ES-I3 (cell line): ENCODE measurements around the gene MAPKAP1.

Experiments used
- H3K36me3 ChIP-seq: 2 replicates; pipeline ENCODE4 v1.6.1; 2013; ENCODE audit warnings: mild to moderate bottlenecking, low read length, control low read depth, moderate library complexity; ENCODE audit not compliant: insufficient read depth
- H3K4me1 ChIP-seq: 2 replicates; pipeline ENCODE4 v1.6.1; 2013; ENCODE audit warnings: mild to moderate bottlenecking, control low read depth, low read length; ENCODE audit not compliant: insufficient read depth
- H3K9ac ChIP-seq: 2 replicates; pipeline ENCODE4 v1.6.1; 2013; ENCODE audit warnings: low read depth, mild to moderate bottlenecking, low read length, moderate library complexity
- H3K9me3 ChIP-seq: 2 replicates; pipeline ENCODE4 v1.6.1; 2013; ENCODE audit warnings: mild to moderate bottlenecking, low read length, moderate library complexity; ENCODE audit not compliant: control insufficient read depth, insufficient read depth

The MAPKAP1 gene

DNA sequence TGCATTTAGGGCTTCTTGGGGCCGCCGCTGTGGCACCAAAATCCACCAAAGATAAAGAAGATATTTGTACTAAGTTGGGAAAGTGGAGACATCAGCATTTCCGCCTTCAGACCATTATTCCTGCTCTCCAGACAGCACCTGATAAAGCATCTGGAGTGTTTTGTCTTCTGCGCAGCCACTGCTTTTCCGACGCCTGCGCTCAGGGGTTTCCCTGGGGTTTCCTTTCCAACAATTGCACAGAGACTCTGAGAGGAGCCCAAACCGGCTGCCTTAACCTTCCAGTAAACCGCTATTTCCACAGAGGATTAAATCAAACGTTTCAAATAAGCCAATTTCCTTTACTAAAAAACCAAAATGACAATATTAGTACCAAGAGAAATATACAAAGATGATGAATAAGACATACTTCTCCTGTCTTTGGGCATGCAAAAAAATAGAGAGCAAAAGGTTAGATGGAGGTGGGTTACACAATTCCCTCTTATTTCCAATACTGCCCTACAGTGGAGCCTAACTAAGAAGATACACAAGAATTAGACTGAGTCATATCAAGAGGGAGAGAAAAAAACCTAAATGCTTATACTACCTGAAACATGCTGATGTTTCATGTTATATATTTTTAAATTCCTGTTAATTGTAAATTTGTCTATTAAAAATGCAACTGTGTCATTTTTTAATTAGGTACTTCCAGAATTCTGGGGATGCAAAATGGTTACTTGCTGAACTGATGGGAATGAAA is 98.4 kb downstream of the MAPKAP1 start:
- no peak overlapping the region for H3K9ac ChIP-seq
- peaks cover 21% of the 10 kb centered on the region; the same call in 1 of the 2 replicates for H3K4me1 ChIP-seq
- no peaks in the 10 kb centered on the region for H3K36me3 ChIP-seq
- no peaks in the 10 kb centered on the region for H3K9me3 ChIP-seq

DNA sequence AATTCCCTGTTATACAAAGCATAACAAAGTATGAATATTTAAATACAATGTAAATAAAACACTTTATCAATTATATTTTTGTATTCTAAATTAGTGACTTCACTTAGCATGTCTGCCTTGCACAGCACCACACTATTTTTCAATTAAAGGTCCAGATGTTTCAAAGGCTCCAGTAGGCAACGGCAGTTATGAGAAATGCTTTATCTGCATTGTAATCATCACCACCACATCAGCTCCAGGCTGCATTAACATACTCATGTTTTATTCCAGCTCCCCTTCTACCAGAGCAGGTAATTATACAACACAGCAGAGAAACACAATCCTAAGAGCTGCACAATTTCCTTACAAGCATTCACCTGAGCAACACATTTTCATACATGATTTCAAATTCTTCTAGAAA is 102.8 kb downstream of the MAPKAP1 start:
- peaks cover 16% of the 10 kb centered on the region; the same call in 1 of the 2 replicates for H3K4me1 ChIP-seq
- H3K9ac ChIP-seq: no peak overlapping the region

GRCh38 chr9:125603478-125604021 is 103.5 kb downstream of the MAPKAP1 start:
- Histone ChIP-seq H3K36me3 (no peaks in the 10 kb centered on the region), H3K9me3 (no peaks in the 10 kb centered on the region), H3K4me1 (peaks cover 13% of the 10 kb centered on the region; the same call in 1 of the 2 replicates), H3K9ac (no peak overlapping the region)

More for the DNA sequence above, 102.8 kb downstream of the MAPKAP1 start:
- Histone ChIP-seq H3K36me3 (no peaks in the 10 kb centered on the region), H3K9me3 (no peaks in the 10 kb centered on the region)

DNA sequence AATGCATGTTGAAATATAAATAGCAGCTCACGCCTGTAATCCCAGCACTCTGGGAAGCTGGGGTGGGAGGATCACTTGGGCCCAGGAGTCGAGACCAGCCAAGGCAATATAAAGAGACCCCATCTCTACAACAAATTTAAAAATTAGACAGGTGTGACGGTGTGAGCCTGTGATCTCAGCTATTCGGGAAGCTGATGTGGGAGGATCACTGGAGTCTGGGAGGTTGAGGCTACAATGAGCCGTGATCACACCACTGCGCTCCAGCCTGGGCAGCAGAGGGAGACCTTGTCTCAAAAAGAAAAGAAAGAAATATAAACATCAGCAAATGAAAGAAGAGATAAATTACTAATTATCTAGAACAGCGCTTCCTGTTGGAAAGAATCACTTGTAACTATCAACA is 105.0 kb downstream of the MAPKAP1 start:
- H3K36me3 ChIP-seq: no peaks in the 10 kb centered on the region
- H3K9ac ChIP-seq: no peak overlapping the region
- H3K4me1 ChIP-seq: peaks cover 9% of the 10 kb centered on the region; the same call in 1 of the 2 replicates
- no peaks in the 10 kb centered on the region; the same call in 1 of the 2 replicates for H3K9me3 ChIP-seq

DNA sequence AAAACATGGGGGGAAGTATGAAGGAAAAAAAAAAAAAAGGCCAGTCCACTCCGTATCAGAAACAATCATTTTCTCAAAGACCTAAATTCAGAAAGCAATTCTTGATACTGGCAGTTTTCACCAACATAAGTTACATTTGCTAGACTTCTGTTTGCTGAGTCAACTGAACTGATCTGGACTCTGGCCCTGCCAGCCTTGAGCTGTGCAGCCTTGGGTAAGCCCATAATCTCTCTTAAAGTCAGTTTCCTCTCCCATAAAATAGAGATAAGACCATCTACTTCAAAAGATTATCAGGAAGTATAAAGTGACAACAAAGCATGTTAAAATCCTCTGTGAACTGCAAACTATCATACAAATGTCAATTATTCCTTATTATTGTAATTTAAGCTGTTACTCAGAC is 106.8 kb downstream of the MAPKAP1 start:
- no peak overlapping the region for H3K9ac ChIP-seq
- H3K9me3 ChIP-seq: no peaks in the 10 kb centered on the region; the same call in 1 of the 2 replicates
- H3K4me1 ChIP-seq: 0 out of 2 replicates have a peak, but pooled peaks cover 8% of the 10 kb centered on the region
- H3K36me3 ChIP-seq: no peaks in the 10 kb centered on the region

GRCh38 chr9:125594223-125594610 is 112.8 kb downstream of the MAPKAP1 start:
- H3K9ac ChIP-seq: no peak overlapping the region
- H3K9me3 ChIP-seq: no peaks in the 10 kb centered on the region; the same call in 1 of the 2 replicates
- no peaks in the 10 kb centered on the region for H3K36me3 ChIP-seq
- 0 out of 2 replicates have a peak, but pooled peaks cover 2% of the 10 kb centered on the region for H3K4me1 ChIP-seq

GRCh38 chr9:125593581-125594222 is 113.3 kb downstream of the MAPKAP1 start:
- Histone ChIP-seq H3K36me3 (no peaks in the 10 kb centered on the region), H3K9me3 (no peaks in the 10 kb centered on the region; the same call in 1 of the 2 replicates), H3K9ac (no peak overlapping the region), H3K4me1 (0 out of 2 replicates have a peak, but pooled peaks cover 2% of the 10 kb centered on the region)

- Histone ChIP-seq H3K9me3 (no peaks in the 10 kb centered on the region), H3K9ac (no peak overlapping the region), H3K36me3 (no peaks in the 10 kb centered on the region), H3K4me1 (0 out of 2 replicates have a peak, but pooled peaks cover 2% of the 10 kb centered on the region)
Observed at GRCh38 chr9:125591888-125592287, 115.1 kb downstream of the MAPKAP1 start.

GRCh38 chr9:125591245-125591644 is 115.8 kb downstream of the MAPKAP1 start:
- Histone ChIP-seq H3K4me1 (0 out of 2 replicates have a peak, but pooled peaks cover 2% of the 10 kb centered on the region), H3K9ac (no peak overlapping the region), H3K9me3 (no peaks in the 10 kb centered on the region)

DNA sequence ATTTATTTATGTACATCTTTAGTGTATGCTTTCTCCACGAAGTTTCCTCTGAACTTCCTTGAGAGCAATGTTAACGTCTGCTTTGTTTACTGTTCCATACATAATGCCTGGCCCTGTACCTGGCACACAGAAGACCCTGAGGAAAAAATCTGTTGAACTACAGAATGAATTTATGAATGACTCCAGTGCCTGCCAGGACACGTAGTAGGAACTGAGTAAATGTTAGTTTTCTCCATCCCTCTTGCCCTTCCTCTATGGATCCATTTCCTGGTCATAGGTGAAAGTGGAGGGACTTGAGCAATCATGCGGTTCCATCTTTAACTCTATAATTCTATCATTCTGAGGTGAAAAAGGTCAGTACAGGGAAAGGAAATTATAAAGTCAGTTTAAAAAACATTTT is 117.7 kb downstream of the MAPKAP1 start:
- no peaks in the 10 kb centered on the region for H3K9me3 ChIP-seq
- no peaks in the 10 kb centered on the region for H3K4me1 ChIP-seq
- no peaks in the 10 kb centered on the region for H3K36me3 ChIP-seq
- no peak overlapping the region for H3K9ac ChIP-seq

More at GRCh38 chr9:125591245-125591644, 115.8 kb downstream of the MAPKAP1 start:
- no peaks in the 10 kb centered on the region for H3K36me3 ChIP-seq

DNA sequence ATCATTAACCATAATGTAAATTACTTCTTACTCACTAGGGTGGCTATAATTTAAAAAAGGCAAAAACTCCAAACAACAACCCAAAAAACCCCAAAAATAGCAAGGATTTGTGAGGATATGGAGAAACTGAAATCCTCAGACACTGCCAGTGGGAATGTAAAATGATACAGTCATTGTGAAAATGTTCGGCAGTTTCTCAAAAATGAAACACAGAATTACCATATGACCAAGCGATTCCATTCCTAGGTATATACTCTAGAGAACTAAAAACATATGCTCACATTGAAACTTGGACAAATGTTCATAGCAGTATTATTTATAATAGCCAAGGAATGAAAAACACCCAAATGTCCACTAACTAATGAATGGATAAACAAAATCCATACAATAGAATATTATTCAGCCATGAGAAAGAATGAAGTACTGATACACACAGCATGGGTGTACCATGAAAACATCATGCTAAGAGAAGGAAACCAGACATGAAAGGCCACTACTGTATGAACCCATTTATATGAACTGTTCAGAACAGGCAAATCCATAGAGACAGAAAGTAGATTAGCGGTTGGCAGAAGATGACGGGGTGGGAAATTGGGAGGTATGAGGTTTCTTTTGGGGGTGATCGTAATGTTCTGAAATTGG is 119.1 kb downstream of the MAPKAP1 start:
- Histone ChIP-seq H3K9me3 (no peaks in the 10 kb centered on the region), H3K4me1 (no peaks in the 10 kb centered on the region), H3K9ac (no peak overlapping the region), H3K36me3 (no peaks in the 10 kb centered on the region)

- no peaks in the 10 kb centered on the region for H3K36me3 ChIP-seq
- no peak overlapping the region for H3K9ac ChIP-seq
- no peaks in the 10 kb centered on the region for H3K9me3 ChIP-seq
- H3K4me1 ChIP-seq: no peaks in the 10 kb centered on the region
Observed at GRCh38 chr9:125586172-125586511, 120.9 kb downstream of the MAPKAP1 start.

DNA sequence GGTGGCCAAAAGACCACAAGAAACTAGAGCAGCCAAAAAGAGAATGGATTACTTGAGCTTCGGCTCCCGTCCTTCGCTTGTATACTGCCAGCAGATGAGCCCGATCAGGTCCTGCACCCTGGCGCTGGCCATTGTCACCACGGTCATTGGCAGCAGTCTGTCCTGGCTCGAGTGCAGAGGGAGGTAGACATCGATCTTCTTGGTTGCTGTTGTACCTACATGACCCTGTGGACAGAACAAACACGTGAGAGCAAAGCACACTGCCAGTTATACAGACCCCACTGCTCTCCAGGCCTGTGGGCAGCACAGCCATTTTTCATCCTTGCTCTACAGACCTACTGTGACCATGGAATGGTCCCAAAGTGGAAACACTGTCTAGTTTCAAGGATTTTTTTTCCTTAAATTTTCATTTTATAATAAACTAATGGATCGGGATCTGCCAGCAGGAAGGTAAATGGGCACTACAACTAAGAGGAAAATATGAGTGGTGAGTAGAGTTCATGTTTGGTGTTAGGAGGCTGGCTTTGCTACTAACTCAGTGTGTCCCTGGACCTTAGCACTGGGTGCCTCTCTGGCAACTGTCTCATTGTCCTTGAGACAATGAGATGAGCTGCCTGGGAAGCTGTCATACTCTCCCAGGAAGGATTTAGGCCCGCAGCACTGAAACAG is 121.4 kb downstream of the MAPKAP1 start:
- Histone ChIP-seq H3K9ac (no peak overlapping the region), H3K4me1 (no peaks in the 10 kb centered on the region), H3K9me3 (peaks cover 3% of the 10 kb centered on the region; the same call in 1 of the 2 replicates), H3K36me3 (0 out of 2 replicates have a peak, but pooled peaks cover 2% of the 10 kb centered on the region)
